ENCODE data around the gene DRC7. TPM values are rescaled to one million over a fixed set of nuclear protein-coding genes. Genes with fewer than 3 reads are reported as not detected.

The DRC7 gene
- polyA plus RNA-seq, 1 of the 3 experiments (the other 2 are of a cell fraction), result 0.58 TPM

GRCh38 chr16:57703416-57704010 lies 8.9 kb downstream of the DRC7 start:
- Histone ChIP-seq H3K27ac (ENCODE audit: low read depth in 2 of 2, low read length in 1 of 2) (no peak overlapping the region), H3K9me2 (no peaks in the 10 kb centered on the region), H3K4me3 (ENCODE audit: low read depth in 2 of 2, low read length in 1 of 2) (no peak overlapping the region), H3K27me3 (ENCODE audit: insufficient read depth) (no peaks in the 10 kb centered on the region), H2AFZ (ENCODE audit: low read depth) (no peak overlapping the region), H3K9ac (no peak overlapping the region), H3K9me3 (no peaks in the 10 kb centered on the region), H3K79me2 (ENCODE audit: insufficient read depth) (no peaks in the 10 kb centered on the region), H3K4me2 (no peak overlapping the region), H3K36me3 (replicated peaks in 1 of 2; ENCODE audit: control insufficient read depth in 1 of 2, insufficient read depth in 2 of 2, low read length in 1 of 2) (no peaks in the 10 kb centered on the region), H3F3A (replicated peaks; ENCODE audit: insufficient read depth) (no peaks in the 10 kb centered on the region), H3K4me1 (ENCODE audit: control insufficient read depth in 1 of 2, insufficient read depth in 2 of 2, low read depth in 1 of 2, low read length in 1 of 2) (no peaks in the 10 kb centered on the region; a peak in 1 of 4 replicates), H4K20me1 (ENCODE audit: insufficient read depth) (no peaks in the 10 kb centered on the region)
- ChIA-PET POLR2A (no interaction called here), CTCF (no interaction called here)
- DNase-seq, result no peak
- no peak for TF ChIP-seq FOXM1 (IDR thresholded peaks at IDR 0.05; ENCODE audit: low read depth)
- no peak for TF ChIP-seq SIN3A (IDR thresholded peaks at IDR 0.05; ENCODE audit: borderline replicate concordance, low read depth, low read length)
- WGBS (ENCODE audit: low lambda C conversion rate), result 68% methylated on average over 9 of the region's 11 CpGs

GRCh38 chr16:57704011-57704904 lies 9.7 kb downstream of the DRC7 start:
- H3K4me2 ChIP-seq, result no peak overlapping the region
- H3K4me3 ChIP-seq (ENCODE audit: low read depth in 2 of 2, low read length in 1 of 2), result no peak overlapping the region
- H2AFZ ChIP-seq (ENCODE audit: low read depth), result no peak overlapping the region
- H3K9me3 ChIP-seq, result no peaks in the 10 kb centered on the region
- no peak overlapping the region for H3K9ac ChIP-seq
- H3K27me3 ChIP-seq (ENCODE audit: insufficient read depth), result no peaks in the 10 kb centered on the region
- no peaks in the 10 kb centered on the region for H3F3A ChIP-seq (replicated peaks; ENCODE audit: insufficient read depth)
- no peaks in the 10 kb centered on the region; a peak in 1 of 4 replicates for H3K4me1 ChIP-seq (ENCODE audit: control insufficient read depth in 1 of 2, insufficient read depth in 2 of 2, low read depth in 1 of 2, low read length in 1 of 2)
- POLR2A ChIA-PET, result no interaction called here
- WGBS (ENCODE audit: low lambda C conversion rate), result 55% methylated on average over 11 of the region's 11 CpGs
- CTCF ChIA-PET, result interaction anchor here (1.1 kb wide), 1 partner anchor 55 kb away, joined by 4 read pairs; no protein-coding TSS in a partner anchor
- no peaks in the 10 kb centered on the region for H3K36me3 ChIP-seq (replicated peaks in 1 of 2; ENCODE audit: control insufficient read depth in 1 of 2, insufficient read depth in 2 of 2, low read length in 1 of 2)
- H4K20me1 ChIP-seq (ENCODE audit: insufficient read depth), result no peaks in the 10 kb centered on the region
- H3K9me2 ChIP-seq, result no peaks in the 10 kb centered on the region
- no peaks in the 10 kb centered on the region for H3K79me2 ChIP-seq (ENCODE audit: insufficient read depth)
- no peak overlapping the region for H3K27ac ChIP-seq (ENCODE audit: low read depth in 2 of 2, low read length in 1 of 2)
- no peak for DNase-seq
- TF ChIP-seq NRF1 (IDR thresholded peaks at IDR 0.05; ENCODE audit: low read depth, low read length), result no peak
- no peak for TF ChIP-seq CTCF (IDR thresholded peaks at IDR 0.05)
- TF ChIP-seq REST (IDR thresholded peaks at IDR 0.05; ENCODE audit: low read depth, low read length), result no peak
- TF ChIP-seq CHD2 (IDR thresholded peaks at IDR 0.05; ENCODE audit: low read length, partially characterized antibody), result no peak
- no peak for TF ChIP-seq IRF3 (IDR thresholded peaks at IDR 0.05; ENCODE audit: low read depth, low read length)
- TF ChIP-seq RFX5 (IDR thresholded peaks at IDR 0.05; ENCODE audit: low read length), result no peak
- no peak for TF ChIP-seq EZH2phosphoT487 (IDR thresholded peaks at IDR 0.05; ENCODE audit: borderline replicate concordance, low read depth)
- no peak for TF ChIP-seq GATA2 (CRISPR knock-in tag; IDR thresholded peaks at IDR 0.05)
- no peak for TF ChIP-seq PBX3 (IDR thresholded peaks at IDR 0.05)
- TF ChIP-seq YY1 (IDR thresholded peaks at IDR 0.05; ENCODE audit: low read depth), result no peak
- no peak for TF ChIP-seq ELF1 (IDR thresholded peaks at IDR 0.05)
- no peak for TF ChIP-seq SIN3A (IDR thresholded peaks at IDR 0.05; ENCODE audit: borderline replicate concordance, low read depth, low read length)
- TF ChIP-seq FOXM1 (IDR thresholded peaks at IDR 0.05; ENCODE audit: low read depth), result no peak
- no peak for TF ChIP-seq FOSL2 (IDR thresholded peaks at IDR 0.05; ENCODE audit: borderline replicate concordance, low read depth)
- TF ChIP-seq MAX (IDR thresholded peaks at IDR 0.05; ENCODE audit: low read depth), result no peak
- TF ChIP-seq RAD21 (IDR thresholded peaks at IDR 0.05; ENCODE audit: low read length), result no peak
- TF ChIP-seq EP300 (IDR thresholded peaks at IDR 0.05; ENCODE audit: borderline replicate concordance in 1 of 2, low read depth in 1 of 2, low read length in 1 of 2), result no peak
